Hematopoietic multipotent progenitor cell (in vitro differentiated cells): ENCODE measurements around the gene OR1A1. TPM values are rescaled to one million over a fixed set of nuclear protein-coding genes. Genes with fewer than 3 reads are reported as not detected.
"Not testable (repeated sequence)": the region's sequence is repeated elsewhere in the genome, so short reads cannot be mapped to it uniquely, and the experiment has no call there.

ENCODE experiments used
- DNase-seq, 3 donors: peaks; one replicate each; pipeline ENCODE4 v3.0.0-alpha.2; 2011 to 2015; ENCODE audit warnings: low read depth in 2 of 3, low spot score in 2 of 3
- total RNA-seq: library from RNA; depleted of rRNA; stranded (reverse); fragments of >200 nt; gene quantifications from one replicate; pipeline ENCODE4 v1.2.3, GENCODE V29; 2012

Gene OR1A1, protein sequence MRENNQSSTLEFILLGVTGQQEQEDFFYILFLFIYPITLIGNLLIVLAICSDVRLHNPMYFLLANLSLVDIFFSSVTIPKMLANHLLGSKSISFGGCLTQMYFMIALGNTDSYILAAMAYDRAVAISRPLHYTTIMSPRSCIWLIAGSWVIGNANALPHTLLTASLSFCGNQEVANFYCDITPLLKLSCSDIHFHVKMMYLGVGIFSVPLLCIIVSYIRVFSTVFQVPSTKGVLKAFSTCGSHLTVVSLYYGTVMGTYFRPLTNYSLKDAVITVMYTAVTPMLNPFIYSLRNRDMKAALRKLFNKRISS
- not detected for total RNA-seq

- no peak for DNase-seq
Observed at GRCh38 chr17:3207367-3207766, at the start of gene OR1A1. OR1A1 (plus strand) TSS chr17:3207667; CDS start chr17:3215621, 7,954 bp downstream.

GRCh38 chr17:3167574-3167973, 39.9 kb upstream of the OR1A1 start:
- DNase-seq: peak in 1 of 3 donors; percentile 6

DNA sequence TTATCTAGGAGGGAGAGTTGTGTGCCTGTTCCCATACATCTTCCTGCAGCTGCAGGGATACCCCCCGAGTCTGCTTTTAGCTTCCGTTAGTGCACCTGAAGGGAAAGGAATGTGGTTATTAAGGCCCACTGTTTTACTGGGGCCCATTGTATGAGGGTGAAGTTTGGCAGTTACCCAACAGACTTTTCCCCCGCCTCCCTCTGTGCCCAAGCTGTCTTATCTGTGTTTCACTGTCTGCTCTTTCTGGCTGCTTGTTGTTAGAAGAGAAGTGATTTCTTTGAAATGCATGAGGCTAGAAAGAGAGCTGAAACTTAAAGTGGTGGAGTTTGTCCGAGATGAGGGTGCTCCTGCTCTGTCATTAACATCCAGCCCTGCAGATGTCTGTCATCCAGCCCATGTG, 17.5 kb upstream of the OR1A1 start:
- DNase-seq: peak in 1 of 3 donors; percentile 40

- no peak for DNase-seq
Observed at GRCh38 chr17:3197219-3197618, 10.2 kb upstream of the OR1A1 start, which contains the start of gene OR1A2. OR1A2 (plus strand) TSS chr17:3197519; CDS start chr17:3197519, 0 bp downstream.

DNA sequence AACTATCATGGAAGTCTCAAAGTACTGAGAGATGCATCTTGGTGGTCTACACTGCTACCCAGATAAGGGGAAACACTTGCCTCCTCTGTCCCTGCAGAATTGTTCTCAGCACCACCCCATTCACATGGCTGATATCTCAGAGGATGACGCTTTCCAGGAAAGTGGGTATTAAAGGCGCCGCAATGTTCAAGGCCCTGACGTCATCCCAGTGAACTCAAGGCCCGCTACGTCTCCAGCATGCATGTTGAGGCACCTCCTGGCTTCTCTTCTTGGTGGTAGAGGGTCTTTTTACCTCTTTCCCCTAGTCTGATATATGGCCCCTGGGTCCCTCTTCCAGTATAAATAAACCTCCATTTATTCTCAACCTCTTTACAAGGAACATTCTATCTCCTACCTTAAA, 1.0 kb downstream of the OR1A1 start:
- no peak for DNase-seq

DNA sequence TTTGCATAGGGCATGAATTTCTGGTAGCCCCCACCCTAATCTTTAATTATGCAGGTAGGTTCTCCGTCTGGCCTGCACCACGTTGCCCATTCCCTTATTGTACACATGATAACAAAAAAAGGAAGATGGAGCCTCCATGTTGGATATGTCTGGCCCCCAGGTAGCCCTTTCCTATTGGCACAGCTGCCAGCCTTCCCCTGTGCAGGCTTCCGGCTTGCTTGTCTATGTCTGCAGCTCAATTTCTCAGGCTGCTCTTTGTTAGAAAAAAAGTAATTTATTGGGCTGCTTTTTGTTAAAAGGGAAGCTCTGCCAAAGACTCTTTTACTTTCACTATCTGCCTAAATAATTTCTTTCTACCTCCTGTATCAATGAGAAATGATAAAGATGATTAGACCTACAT, 5.5 kb downstream of the OR1A1 start:
- peak in 1 of 3 donors; percentile 9 for DNase-seq

- DNase-seq: no peak
Observed at GRCh38 chr17:3213587-3213986, 6.1 kb downstream of the OR1A1 start.

- not testable (repeated sequence) for DNase-seq
Observed at GRCh38 chr17:3219978-3220377, 12.5 kb downstream of the OR1A1 start.

- no peak for DNase-seq
Observed at GRCh38 chr17:3221850-3222249, 14.4 kb downstream of the OR1A1 start.

DNA sequence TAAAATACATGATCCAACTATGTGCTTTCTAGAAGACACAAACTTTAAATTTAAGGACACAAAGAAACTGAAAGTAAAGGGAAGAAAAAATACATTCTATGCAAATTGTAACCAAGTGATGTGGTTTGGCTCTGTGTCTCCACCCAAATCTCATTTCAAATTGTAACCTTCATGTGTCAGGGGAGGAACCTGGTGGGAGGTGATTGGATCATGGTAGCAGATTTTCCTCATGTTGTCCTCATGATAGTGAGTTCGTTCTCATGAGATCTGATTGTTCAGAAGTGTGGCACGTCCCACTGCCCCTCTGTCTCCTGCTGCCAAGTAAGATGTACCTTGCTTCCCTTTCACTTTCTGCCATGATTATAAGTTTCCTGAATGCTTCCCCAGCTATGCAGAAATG, 15.0 kb downstream of the OR1A1 start:
- no peak for DNase-seq

DNA sequence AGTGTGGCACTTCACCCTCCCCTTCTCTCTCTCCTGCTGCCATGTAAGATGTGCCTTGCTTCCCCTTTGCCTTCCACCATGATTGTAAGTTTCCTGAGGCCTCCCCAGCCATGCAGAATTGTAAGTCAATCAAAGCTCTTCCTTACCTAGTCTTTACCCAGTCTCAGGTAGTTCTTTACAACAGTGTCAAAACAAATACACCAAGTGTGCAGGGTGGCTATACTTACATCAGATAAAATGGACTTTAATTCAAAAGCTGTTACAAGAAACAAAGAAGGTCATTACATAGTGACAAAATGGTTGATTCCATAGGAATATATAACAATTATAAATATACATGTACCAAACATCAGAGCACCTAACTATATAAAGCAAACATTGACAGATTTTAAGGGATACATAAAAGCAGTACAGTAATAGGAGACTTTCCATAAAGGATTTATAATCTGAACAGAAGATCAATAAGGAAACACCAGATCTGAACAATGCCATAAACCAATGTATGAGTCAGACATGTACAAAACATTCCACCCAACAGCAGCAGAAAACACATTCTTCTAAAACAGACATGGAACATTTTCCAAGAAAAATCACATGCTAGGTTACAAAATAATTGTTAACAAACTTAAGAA, 17.4 kb downstream of the OR1A1 start:
- DNase-seq: not testable (repeated sequence)

DNA sequence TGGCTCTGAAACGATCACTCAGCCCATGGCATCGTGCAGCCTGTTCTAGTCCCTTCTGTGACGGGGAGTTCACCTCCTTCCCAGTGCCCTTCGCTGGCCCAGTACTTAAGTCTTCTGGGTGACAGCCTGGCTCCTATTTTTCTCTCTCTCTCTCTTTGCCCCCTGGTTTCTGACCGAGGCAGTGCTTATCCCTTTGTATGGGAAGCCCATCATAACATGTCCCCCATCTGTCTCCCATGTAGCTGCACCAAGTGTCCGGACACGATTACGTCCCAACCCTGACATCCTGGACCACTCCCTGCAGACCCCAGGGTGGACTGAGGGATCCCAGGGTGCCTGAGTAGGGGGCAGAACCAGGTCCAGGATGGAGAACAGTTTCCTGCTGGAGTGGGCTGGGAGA, 24.8 kb downstream of the OR1A1 start:
- not testable (repeated sequence) for DNase-seq

- peak in 2 of 3 donors; percentile 28 to 38 for DNase-seq
Observed at GRCh38 chr17:3238685-3239084, 31.2 kb downstream of the OR1A1 start.

DNA sequence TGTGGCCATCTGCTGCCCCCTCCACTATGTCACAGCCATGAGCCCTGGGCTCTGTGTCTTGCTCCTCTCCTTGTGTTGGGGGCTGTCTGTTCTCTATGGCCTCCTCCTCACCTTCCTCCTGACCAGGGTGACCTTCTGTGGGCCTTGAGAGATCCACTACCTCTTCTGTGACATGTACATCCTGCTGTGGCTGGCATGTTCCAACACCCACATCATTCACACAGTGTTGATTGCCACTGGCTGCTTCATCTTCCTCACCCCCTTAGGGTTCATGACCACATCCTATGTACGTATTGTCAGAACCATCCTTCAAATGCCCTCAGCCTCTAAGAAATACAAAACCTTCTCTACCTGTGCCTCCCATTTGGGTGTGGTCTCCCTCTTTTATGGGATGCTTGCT, 33.6 kb downstream of the OR1A1 start:
- not testable (repeated sequence) for DNase-seq

GRCh38 chr17:3244841-3245240, 37.4 kb downstream of the OR1A1 start:
- not testable (repeated sequence) for DNase-seq

DNA sequence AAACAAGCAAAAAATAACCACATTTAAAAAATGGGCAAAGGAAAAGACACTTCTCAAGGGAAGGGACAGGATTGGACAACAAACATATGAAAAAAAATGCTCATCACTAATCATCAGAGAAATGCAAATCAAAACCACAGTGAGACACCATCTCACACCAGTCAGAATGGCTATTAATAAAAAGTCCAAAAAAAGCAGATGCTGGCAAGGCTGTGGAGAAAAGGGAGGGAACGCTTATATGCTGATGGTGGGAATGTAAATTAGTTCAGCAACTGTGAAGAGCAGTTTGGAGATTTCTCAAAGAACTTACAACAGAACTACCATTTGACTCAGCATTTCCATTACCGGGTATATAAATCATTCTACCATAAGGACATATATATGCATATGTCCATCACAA, 41.5 kb downstream of the OR1A1 start:
- not testable (repeated sequence) for DNase-seq

DNA sequence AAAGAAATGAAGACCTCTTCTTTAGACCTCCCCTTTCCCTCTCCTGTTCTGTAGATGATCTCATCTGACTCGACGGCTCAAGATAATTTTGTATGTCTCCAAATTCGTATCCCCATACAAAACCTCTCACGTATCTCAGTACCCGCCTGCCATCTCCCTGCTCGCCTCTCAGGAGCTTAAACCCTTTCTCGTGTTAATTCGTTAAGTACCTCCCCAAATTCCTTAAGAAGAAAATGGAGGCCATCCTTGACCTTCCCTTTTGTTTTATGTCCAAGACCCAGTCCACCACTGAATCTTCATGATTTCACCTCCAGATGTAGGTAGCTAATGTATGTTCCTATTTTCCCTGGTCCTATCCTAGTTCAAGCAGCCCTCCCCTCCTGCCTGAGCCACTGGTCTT, 49.1 kb downstream of the OR1A1 start:
- no peak for DNase-seq

GRCh38 chr17:3260163-3260562, 52.7 kb downstream of the OR1A1 start:
- no peak for DNase-seq

DNA sequence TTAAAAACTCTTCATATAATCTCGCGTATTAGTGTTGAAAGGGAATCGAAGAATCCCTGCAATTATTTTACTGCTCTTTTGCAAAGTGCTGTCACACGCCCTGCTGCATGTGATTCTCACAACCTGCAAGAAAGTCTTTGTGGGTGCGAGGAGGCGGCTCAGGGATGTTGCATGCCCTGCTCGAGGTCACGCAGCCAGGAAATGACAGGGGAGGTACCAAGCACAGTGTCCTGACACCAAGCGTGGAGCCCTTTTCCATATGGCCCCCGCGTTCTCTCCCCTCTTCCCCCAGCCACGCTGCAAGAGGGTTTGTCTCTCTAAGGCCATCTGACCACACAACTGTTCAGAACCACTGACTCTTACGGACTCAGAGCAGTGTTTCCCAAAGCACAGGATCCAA, 53.1 kb downstream of the OR1A1 start:
- DNase-seq: no peak
